Muscle layer of colon (tissue), 2 donors: ENCODE measurements around the gene MRPS16.

Experiments
- H3K27ac ChIP-seq: one replicate; pipeline ENCODE4 v1.7.0; 2013; ENCODE audit warnings: low read depth, mild to moderate bottlenecking, low read length, moderate library complexity
- H3K27me3 ChIP-seq, 2 donors: one replicate each; pipeline ENCODE4 v1.7.0; 2013; ENCODE audit warnings: low read length in 2 of 2, mild to moderate bottlenecking in 2 of 2; ENCODE audit not compliant: insufficient read depth in 2 of 2, control insufficient read depth in 1 of 2
- H3K36me3 ChIP-seq: one replicate; pipeline ENCODE4 v1.7.0; 2013; ENCODE audit warnings: mild to moderate bottlenecking, low read length; ENCODE audit not compliant: insufficient read depth
- H3K4me1 ChIP-seq: one replicate; pipeline ENCODE4 v1.7.0; 2013; ENCODE audit warnings: mild to moderate bottlenecking, low read length; ENCODE audit not compliant: insufficient read depth
- H3K4me3 ChIP-seq, 2 donors: one replicate each; pipeline ENCODE4 v1.7.0; 2013; ENCODE audit warnings: low read length in 2 of 2, low read depth in 1 of 2, mild to moderate bottlenecking in 1 of 2, moderate library complexity in 1 of 2
- H3K9ac ChIP-seq: one replicate; pipeline ENCODE4 v1.7.0; 2013; ENCODE audit warnings: low read length
- H3K9me3 ChIP-seq: one replicate; pipeline ENCODE4 v1.7.0; 2013; ENCODE audit warnings: mild to moderate bottlenecking, low read length
- donor health status: abdominal sarcoma.
- donor health status: Adenocarcinoma of cecum.

The MRPS16 gene

GRCh38 chr10:73252445-73253224 is at the start of gene MRPS16:
Gene MRPS16, minus strand, starts transcription at chr10:73252644. Its CDS starts 162 bp downstream, at chr10:73252482.
- peak within 1 kb of the TSS; percentile 92 to 100 for H3K4me3 ChIP-seq
- H3K36me3 ChIP-seq, result peaks cover 19% of the 10 kb centered on the region
- peak within 1 kb of the TSS; percentile 92 for H3K27ac ChIP-seq
- peaks cover 31% of the 10 kb centered on the region for H3K4me1 ChIP-seq
- H3K9ac ChIP-seq, result peak within 1 kb of the TSS; percentile 100
- no peaks in the 10 kb centered on the region for H3K27me3 ChIP-seq
- H3K9me3 ChIP-seq, result no peaks in the 10 kb centered on the region

- H3K4me1 ChIP-seq, result no peaks in the 10 kb centered on the region
- no peaks in the 10 kb centered on the region for H3K36me3 ChIP-seq
- H3K9ac ChIP-seq, result no peak overlapping the region
- no peak overlapping the region for H3K27ac ChIP-seq
- no peaks in the 10 kb centered on the region for H3K9me3 ChIP-seq
- H3K27me3 ChIP-seq, result no peaks in the 10 kb centered on the region
- H3K4me3 ChIP-seq, result no peak overlapping the region
These were observed 44.5 kb upstream of the MRPS16 start for GRCh38 chr10:73296946-73297345.

- Histone ChIP-seq H3K9ac (no peak overlapping the region), H3K27me3 (no peaks in the 10 kb centered on the region), H3K4me3 (no peak overlapping the region), H3K9me3 (no peaks in the 10 kb centered on the region), H3K27ac (no peak overlapping the region), H3K36me3 (no peaks in the 10 kb centered on the region), H3K4me1 (no peaks in the 10 kb centered on the region)
These were observed 41.0 kb upstream of the MRPS16 start for GRCh38 chr10:73293461-73293860.

- no peaks in the 10 kb centered on the region for H3K36me3 ChIP-seq
- H3K4me1 ChIP-seq, result no peaks in the 10 kb centered on the region
- no peak overlapping the region for H3K9ac ChIP-seq
- H3K9me3 ChIP-seq, result no peaks in the 10 kb centered on the region
- no peaks in the 10 kb centered on the region for H3K27me3 ChIP-seq
- H3K27ac ChIP-seq, result no peak overlapping the region
- H3K4me3 ChIP-seq, result no peak overlapping the region
These were observed 37.5 kb upstream of the MRPS16 start for GRCh38 chr10:73289958-73290357.

- Histone ChIP-seq H3K27me3 (no peaks in the 10 kb centered on the region), H3K36me3 (no peaks in the 10 kb centered on the region), H3K27ac (no peak overlapping the region), H3K4me1 (no peaks in the 10 kb centered on the region), H3K9ac (no peak overlapping the region), H3K9me3 (no peaks in the 10 kb centered on the region), H3K4me3 (no peak overlapping the region)
These were observed 35.0 kb upstream of the MRPS16 start for GRCh38 chr10:73287441-73287840.

- H3K4me3 ChIP-seq, result no peak overlapping the region
These were observed 28.7 kb upstream of the MRPS16 start for GRCh38 chr10:73281097-73281496.

GRCh38 chr10:73264423-73264822 is 12.0 kb upstream of the MRPS16 start:
- no peaks in the 10 kb centered on the region for H3K4me1 ChIP-seq
- H3K9me3 ChIP-seq, result no peaks in the 10 kb centered on the region
- H3K27me3 ChIP-seq, result no peaks in the 10 kb centered on the region
- H3K4me3 ChIP-seq, result no peak overlapping the region
- no peak overlapping the region for H3K9ac ChIP-seq
- H3K27ac ChIP-seq, result no peak overlapping the region
- H3K36me3 ChIP-seq, result no peaks in the 10 kb centered on the region

More at GRCh38 chr10:73281097-73281496, 28.7 kb upstream of the MRPS16 start:
- no peak overlapping the region for H3K9ac ChIP-seq
- no peaks in the 10 kb centered on the region for H3K9me3 ChIP-seq
- no peak overlapping the region for H3K27ac ChIP-seq
- no peaks in the 10 kb centered on the region for H3K27me3 ChIP-seq
- H3K4me1 ChIP-seq, result no peaks in the 10 kb centered on the region
- no peaks in the 10 kb centered on the region for H3K36me3 ChIP-seq

GRCh38 chr10:73263693-73264347 is 11.4 kb upstream of the MRPS16 start:
- H3K9ac ChIP-seq, result no peak overlapping the region
- no peak overlapping the region for H3K27ac ChIP-seq
- H3K36me3 ChIP-seq, result no peaks in the 10 kb centered on the region
- H3K9me3 ChIP-seq, result no peaks in the 10 kb centered on the region
- H3K27me3 ChIP-seq, result no peaks in the 10 kb centered on the region
- H3K4me1 ChIP-seq, result no peaks in the 10 kb centered on the region
- no peak overlapping the region for H3K4me3 ChIP-seq

- Histone ChIP-seq H3K4me3 (no peak overlapping the region), H3K4me1 (no peaks in the 10 kb centered on the region), H3K27ac (no peak overlapping the region), H3K9ac (no peak overlapping the region), H3K9me3 (no peaks in the 10 kb centered on the region), H3K27me3 (no peaks in the 10 kb centered on the region), H3K36me3 (no peaks in the 10 kb centered on the region)
These were observed 10.6 kb upstream of the MRPS16 start for GRCh38 chr10:73262880-73263555.

GRCh38 chr10:73262105-73262730 is 9.8 kb upstream of the MRPS16 start:
- no peaks in the 10 kb centered on the region for H3K4me1 ChIP-seq
- no peak overlapping the region for H3K27ac ChIP-seq
- H3K4me3 ChIP-seq, result no peak overlapping the region
- H3K9ac ChIP-seq, result no peak overlapping the region
- H3K9me3 ChIP-seq, result no peaks in the 10 kb centered on the region
- no peaks in the 10 kb centered on the region for H3K27me3 ChIP-seq
- H3K36me3 ChIP-seq, result no peaks in the 10 kb centered on the region

GRCh38 chr10:73261362-73261995 is 9.0 kb upstream of the MRPS16 start:
- H3K36me3 ChIP-seq, result no peaks in the 10 kb centered on the region
- H3K27me3 ChIP-seq, result no peaks in the 10 kb centered on the region
- no peaks in the 10 kb centered on the region for H3K4me1 ChIP-seq
- no peak overlapping the region for H3K4me3 ChIP-seq
- H3K9ac ChIP-seq, result no peak overlapping the region
- no peaks in the 10 kb centered on the region for H3K9me3 ChIP-seq
- H3K27ac ChIP-seq, result no peak overlapping the region
